Neuron (in vitro differentiated cells): ENCODE results near the gene CYB5D1.
"Not testable (repeated sequence)": the region's sequence is repeated elsewhere in the genome, so short reads cannot be mapped to it uniquely, and the experiment has no call there.

Experiments
- H2AFZ ChIP-seq: one replicate; pipeline ENCODE4 v1.6.1; 2013; ENCODE audit warnings: low read depth, mild to moderate bottlenecking, inconsistent platforms, low read length, moderate library complexity
- H3K27me3 ChIP-seq: one replicate; pipeline ENCODE4 v1.6.1; 2013; ENCODE audit warnings: low read length; ENCODE audit not compliant: insufficient read depth
- H3K36me3 ChIP-seq: one replicate; pipeline ENCODE4 v1.6.1; 2013; ENCODE audit warnings: low read length; ENCODE audit not compliant: insufficient read depth
- H3K4me1 ChIP-seq: one replicate; pipeline ENCODE4 v1.6.1; 2013; ENCODE audit warnings: low read length; ENCODE audit not compliant: insufficient read depth
- H3K4me3 ChIP-seq: 2 replicates; pipeline ENCODE4 v1.5.1; 2013; ENCODE audit warnings: mild to moderate bottlenecking, low read length, moderate library complexity
- H3K9me3 ChIP-seq: one replicate; pipeline ENCODE4 v1.6.1; 2013; ENCODE audit warnings: low read length

CYB5D1 gene

DNA sequence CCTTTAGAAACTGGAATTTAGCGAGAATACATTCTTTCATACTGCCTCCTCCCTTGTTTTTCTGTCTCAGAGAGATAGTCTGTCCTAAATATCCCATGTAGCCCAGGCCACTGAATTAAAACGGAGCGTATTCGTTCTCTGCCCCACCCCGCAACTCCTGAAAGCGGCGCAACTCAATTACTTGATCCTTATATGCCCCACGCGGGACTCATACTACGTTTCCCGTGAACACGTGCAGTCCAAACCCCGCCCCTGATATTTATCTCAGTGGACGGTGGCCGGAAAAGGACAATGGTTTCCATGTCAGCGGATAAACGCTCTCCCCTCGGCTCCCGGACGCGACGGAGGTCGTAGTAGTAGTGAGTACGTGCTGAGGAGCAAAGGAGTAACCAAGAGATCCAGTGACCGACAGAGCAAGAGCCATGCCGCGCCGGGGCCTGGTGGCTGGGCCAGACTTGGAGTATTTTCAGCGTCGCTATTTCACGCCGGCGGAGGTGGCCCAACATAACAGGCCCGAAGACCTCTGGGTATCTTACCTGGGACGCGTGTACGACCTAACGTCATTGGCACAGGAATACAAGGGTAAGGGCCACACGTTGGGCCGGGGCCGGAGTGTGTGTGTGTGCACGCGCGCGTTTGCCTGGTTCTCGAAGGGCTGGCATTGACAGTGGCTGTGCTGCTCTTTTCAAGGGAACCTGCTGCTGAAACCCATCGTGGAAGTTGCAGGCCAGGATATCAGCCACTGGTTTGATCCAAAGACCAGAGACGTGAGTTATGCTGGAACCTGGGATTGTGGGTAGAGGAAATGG lies at the start of gene CYB5D1:
Gene CYB5D1, plus strand, starts transcription at position 291 of the 809 bp plus-strand sequence. Its CDS starts 132 bp downstream, at position 423.
- Histone ChIP-seq H3K9me3 (no peaks in the 10 kb centered on the region), H3K27me3 (no peaks in the 10 kb centered on the region), H3K4me3 (peak within 1 kb of the TSS; percentile 58), H3K36me3 (peaks cover 12% of the 10 kb centered on the region), H3K4me1 (peaks cover 37% of the 10 kb centered on the region), H2AFZ (no peak within 1 kb of the TSS)

- Histone ChIP-seq H3K4me3 (no peak overlapping the region), H3K4me1 (no peaks in the 10 kb centered on the region), H3K27me3 (peaks cover 5% of the 10 kb centered on the region), H3K9me3 (no peaks in the 10 kb centered on the region), H3K36me3 (no peaks in the 10 kb centered on the region), H2AFZ (no peak overlapping the region)
Measured at GRCh38 chr17:7809086-7809790, 48.6 kb upstream of the CYB5D1 start.

GRCh38 chr17:7809791-7810343 lies 47.9 kb upstream of the CYB5D1 start:
- H3K9me3 ChIP-seq, H3K36me3 ChIP-seq, H3K4me3 ChIP-seq, H3K4me1 ChIP-seq, H3K27me3 ChIP-seq, H2AFZ ChIP-seq: not testable (repeated sequence)

DNA sequence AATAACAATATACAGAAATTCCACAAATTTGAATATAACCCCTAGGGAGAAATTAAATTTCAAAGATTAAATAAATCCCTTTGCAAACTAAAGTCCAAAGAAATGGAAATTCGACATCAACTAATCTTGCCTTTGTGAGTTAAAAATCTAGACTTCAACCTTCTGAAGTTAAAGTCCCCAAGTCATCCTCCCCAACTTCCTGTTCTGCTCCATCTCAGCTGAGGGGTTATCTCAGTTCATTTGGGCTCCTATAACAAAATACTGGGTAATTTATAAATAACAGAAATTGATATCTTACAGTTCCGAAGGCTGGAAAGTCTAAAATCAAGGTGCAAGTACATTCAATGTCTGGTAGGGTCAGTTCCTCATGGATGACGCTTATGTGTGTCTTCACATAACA lies 46.6 kb upstream of the CYB5D1 start:
- H3K9me3 ChIP-seq = no peaks in the 10 kb centered on the region
- H2AFZ ChIP-seq = no peak overlapping the region
- H3K4me3 ChIP-seq = no peak overlapping the region
- peaks cover 5% of the 10 kb centered on the region for H3K27me3 ChIP-seq
- H3K4me1 ChIP-seq = no peaks in the 10 kb centered on the region
- H3K36me3 ChIP-seq = no peaks in the 10 kb centered on the region

- Histone ChIP-seq H3K27me3 (peaks cover 25% of the 10 kb centered on the region), H3K36me3 (no peaks in the 10 kb centered on the region), H3K4me1 (no peaks in the 10 kb centered on the region), H3K9me3 (no peaks in the 10 kb centered on the region), H2AFZ (no peak overlapping the region), H3K4me3 (no peak overlapping the region)
Measured at GRCh38 chr17:7814969-7815368, 42.8 kb upstream of the CYB5D1 start.

DNA sequence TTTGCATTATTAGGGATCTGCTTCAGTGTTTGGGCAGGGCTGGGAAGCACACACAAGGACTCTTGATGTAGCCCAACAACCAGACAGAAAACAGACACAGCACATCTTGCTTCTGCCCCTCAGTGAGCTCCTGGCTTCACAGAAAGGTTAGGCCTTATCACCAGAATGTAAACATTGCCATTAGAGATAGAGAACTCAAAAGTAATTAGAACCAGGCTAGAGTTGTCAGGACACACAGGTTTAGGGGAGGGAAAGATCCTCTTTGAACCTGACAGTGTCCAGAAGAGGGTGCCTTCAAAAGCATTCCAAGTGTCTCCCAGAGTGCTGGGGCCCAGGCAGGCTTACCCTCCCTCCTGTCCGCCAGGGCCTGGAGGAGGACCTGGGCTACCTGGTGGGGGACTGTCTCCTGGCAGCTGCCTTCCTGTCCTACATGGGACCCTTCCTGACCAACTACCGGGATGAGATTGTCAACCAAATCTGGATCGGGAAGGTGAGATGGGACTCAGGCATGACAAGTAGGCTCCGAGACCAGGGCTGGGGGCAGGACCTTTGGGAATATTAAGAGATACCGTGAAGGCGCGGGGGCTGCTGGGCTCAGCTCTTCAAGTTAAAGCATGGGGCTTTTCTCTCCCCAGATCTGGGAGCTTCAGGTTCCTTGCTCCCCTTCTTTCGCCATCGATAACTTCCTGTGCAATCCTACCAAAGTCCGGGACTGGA lies 40.7 kb upstream of the CYB5D1 start:
- Histone ChIP-seq H3K27me3 (peaks cover 37% of the 10 kb centered on the region), H2AFZ (no peak overlapping the region), H3K4me1 (no peaks in the 10 kb centered on the region), H3K9me3 (no peaks in the 10 kb centered on the region), H3K4me3 (no peak overlapping the region), H3K36me3 (no peaks in the 10 kb centered on the region)

DNA sequence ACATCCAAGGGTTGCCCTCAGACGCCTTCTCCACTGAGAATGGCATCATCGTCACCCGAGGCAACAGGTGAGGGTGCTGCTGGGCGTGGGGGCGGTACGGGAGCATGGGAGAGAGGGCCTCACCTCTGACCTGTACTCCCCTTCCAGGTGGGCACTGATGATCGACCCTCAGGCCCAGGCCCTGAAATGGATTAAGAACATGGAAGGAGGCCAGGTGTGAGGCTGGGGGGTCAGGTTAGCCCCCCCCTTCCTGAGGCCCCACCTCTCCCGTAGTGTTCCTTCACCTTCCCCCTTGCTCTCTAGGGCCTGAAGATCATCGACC lies 40.2 kb upstream of the CYB5D1 start:
- Histone ChIP-seq H3K9me3 (no peaks in the 10 kb centered on the region), H3K36me3 (no peaks in the 10 kb centered on the region), H3K4me3 (no peak overlapping the region), H2AFZ (no peak overlapping the region), H3K4me1 (no peaks in the 10 kb centered on the region), H3K27me3 (peaks cover 36% of the 10 kb centered on the region)

DNA sequence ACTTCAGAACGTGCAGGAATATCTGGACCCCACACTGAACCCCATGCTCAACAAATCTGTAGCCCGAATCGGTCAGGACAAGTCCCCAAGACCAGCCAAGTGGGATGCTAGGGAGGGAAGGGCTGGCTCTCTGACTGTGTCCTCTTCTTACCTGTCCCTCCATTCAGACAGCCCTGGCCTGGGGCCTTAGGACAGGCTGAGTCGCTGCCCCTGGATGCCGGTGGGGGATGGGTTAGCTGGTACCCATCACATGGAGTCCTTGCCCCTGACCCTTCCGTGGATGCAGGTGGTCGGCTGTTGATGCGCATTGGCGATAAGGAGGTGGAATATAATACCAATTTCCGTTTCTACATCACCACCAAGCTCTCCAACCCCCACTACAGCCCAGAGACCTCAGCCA lies 39.8 kb upstream of the CYB5D1 start:
- Histone ChIP-seq H3K36me3 (no peaks in the 10 kb centered on the region), H3K4me1 (no peaks in the 10 kb centered on the region), H3K27me3 (peaks cover 36% of the 10 kb centered on the region), H2AFZ (no peak overlapping the region), H3K9me3 (no peaks in the 10 kb centered on the region), H3K4me3 (no peak overlapping the region)

GRCh38 chr17:7818746-7819645 lies 38.8 kb upstream of the CYB5D1 start:
- Histone ChIP-seq H3K4me3 (no peak overlapping the region), H3K27me3 (peaks cover 36% of the 10 kb centered on the region), H2AFZ (no peak overlapping the region), H3K4me1 (no peaks in the 10 kb centered on the region), H3K36me3 (no peaks in the 10 kb centered on the region), H3K9me3 (no peaks in the 10 kb centered on the region)

DNA sequence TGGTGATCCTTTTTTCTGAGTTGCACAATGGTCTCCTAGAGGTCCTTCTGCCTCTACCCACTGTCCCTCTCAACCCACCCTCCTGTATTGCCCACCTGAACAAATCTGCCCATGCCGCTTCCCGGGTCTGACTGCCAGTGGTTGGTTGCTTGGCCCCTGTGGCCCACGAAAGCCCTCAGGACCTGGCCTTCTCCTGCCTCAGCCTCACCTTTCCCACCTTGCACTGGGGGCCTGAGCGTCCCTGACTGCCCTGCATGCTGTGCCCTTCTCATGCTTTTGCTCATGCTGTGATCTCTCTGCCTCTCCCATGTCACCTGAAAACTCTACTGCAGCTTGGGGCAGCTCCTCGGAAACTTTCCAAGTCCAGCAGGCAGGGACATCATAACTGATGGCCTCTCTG lies 37.6 kb upstream of the CYB5D1 start:
- Histone ChIP-seq H3K27me3 (peaks cover 36% of the 10 kb centered on the region), H3K9me3 (no peaks in the 10 kb centered on the region), H3K4me3 (no peak overlapping the region), H2AFZ (no peak overlapping the region), H3K4me1 (no peaks in the 10 kb centered on the region), H3K36me3 (no peaks in the 10 kb centered on the region)

DNA sequence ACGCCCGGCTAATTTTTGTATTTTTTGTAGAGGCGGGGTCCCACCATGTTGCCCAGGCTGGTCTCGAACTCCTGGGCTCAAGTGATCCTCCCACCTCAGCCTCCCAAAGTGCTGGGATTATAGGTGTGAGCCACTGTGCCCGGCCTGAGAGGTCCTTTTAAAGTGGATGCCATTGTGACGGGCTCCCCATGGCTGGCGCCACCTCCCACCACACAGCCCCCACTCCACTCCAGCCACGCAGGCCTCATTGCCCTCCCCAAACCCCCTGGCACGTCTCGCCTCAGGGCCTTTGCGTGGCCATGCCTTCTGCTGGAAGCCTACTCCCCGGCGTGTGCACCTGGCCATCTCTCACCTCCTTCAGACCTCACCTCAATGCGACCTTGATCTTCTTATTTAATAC lies 35.7 kb upstream of the CYB5D1 start:
- Histone ChIP-seq H3K27me3 (peaks cover 29% of the 10 kb centered on the region), H3K9me3 (no peaks in the 10 kb centered on the region), H3K4me1 (no peaks in the 10 kb centered on the region), H3K4me3 (no peak overlapping the region), H3K36me3 (no peaks in the 10 kb centered on the region), H2AFZ (no peak overlapping the region)

GRCh38 chr17:7823581-7824001 lies 34.2 kb upstream of the CYB5D1 start:
- no peaks in the 10 kb centered on the region for H3K4me1 ChIP-seq
- H3K4me3 ChIP-seq = no peak overlapping the region
- H2AFZ ChIP-seq = no peak overlapping the region
- no peaks in the 10 kb centered on the region for H3K36me3 ChIP-seq
- peaks cover 19% of the 10 kb centered on the region for H3K27me3 ChIP-seq
- H3K9me3 ChIP-seq = no peaks in the 10 kb centered on the region
